Nephron progenitor cell (in vitro differentiated cells): ENCODE data around the gene GSTM2.

Source experiments
- DNase-seq: peaks from one replicate; pipeline ENCODE4 v3.0.0; 2021
- H3K27ac Mint-ChIP-seq: 2 replicates; pipeline ENCODE4 v1.8.0; 2021; ENCODE audit warnings: mild to moderate bottlenecking, moderate library complexity, mixed read lengths
- H3K27me3 Mint-ChIP-seq: 2 replicates; pipeline ENCODE4 v1.8.0; 2021; ENCODE audit warnings: mild to moderate bottlenecking, low read depth, mixed read lengths; ENCODE audit not compliant: poor library complexity
- H3K36me3 Mint-ChIP-seq: 2 replicates; pipeline ENCODE4 v1.8.0; 2021; ENCODE audit warnings: low read depth, mixed read lengths
- H3K4me1 Mint-ChIP-seq: 2 replicates; pipeline ENCODE4 v1.8.0; 2021; ENCODE audit warnings: mixed read lengths
- H3K4me3 Mint-ChIP-seq: 2 replicates; pipeline ENCODE4 v1.8.0; 2021; ENCODE audit warnings: mild to moderate bottlenecking, moderate library complexity, mixed read lengths
- H3K9me3 Mint-ChIP-seq: 2 replicates; pipeline ENCODE4 v1.8.0; 2021; ENCODE audit warnings: mild to moderate bottlenecking, moderate library complexity, mixed read lengths
- CTCF ChIP-seq: fragments of 200-600 bp; sonication (generic); IDR thresholded peaks from 2 replicates; pipeline ENCODE4 v1.5.0; 2021; ENCODE audit warnings: antibody characterized with exemption

GSTM2 gene

GRCh38 chr1:109719337-109719837 lies 51.5 kb downstream of the GSTM2 start:
- no peak for DNase-seq
- no peaks in the 10 kb centered on the region for H3K36me3 Mint-ChIP-seq
- peaks cover 9% of the 10 kb centered on the region for H3K27me3 Mint-ChIP-seq
- no peak overlapping the region for H3K27ac Mint-ChIP-seq
- no peak overlapping the region for H3K4me3 Mint-ChIP-seq
- no peak for TF ChIP-seq CTCF
- no peaks in the 10 kb centered on the region for H3K9me3 Mint-ChIP-seq
- H3K4me1 Mint-ChIP-seq = peaks cover 2% of the 10 kb centered on the region

- no peak overlapping the region for H3K4me3 Mint-ChIP-seq
- H3K27me3 Mint-ChIP-seq = peaks cover 7% of the 10 kb centered on the region
- H3K4me1 Mint-ChIP-seq = no peaks in the 10 kb centered on the region
- no peak overlapping the region for H3K27ac Mint-ChIP-seq
- H3K36me3 Mint-ChIP-seq = no peaks in the 10 kb centered on the region
- H3K9me3 Mint-ChIP-seq = peaks cover 10% of the 10 kb centered on the region
- no peak for TF ChIP-seq CTCF
- DNase-seq = no peak
Measured at GRCh38 chr1:109721042-109721441, 53.2 kb downstream of the GSTM2 start.

GRCh38 chr1:109721971-109722370 lies 54.1 kb downstream of the GSTM2 start:
- Mint-ChIP-seq H3K9me3 (peaks cover 18% of the 10 kb centered on the region), H3K27ac (no peak overlapping the region), H3K4me3 (no peak overlapping the region), H3K4me1 (peaks cover 3% of the 10 kb centered on the region), H3K36me3 (peaks cover under 1% of the 10 kb centered on the region), H3K27me3 (peaks cover 7% of the 10 kb centered on the region)
- no peak for DNase-seq
- no peak for TF ChIP-seq CTCF

GRCh38 chr1:109722908-109723691 lies 55.2 kb downstream of the GSTM2 start:
- no peak for TF ChIP-seq CTCF
- Mint-ChIP-seq H3K9me3 (peaks cover 23% of the 10 kb centered on the region), H3K4me1 (peaks cover 6% of the 10 kb centered on the region), H3K36me3 (peaks cover 4% of the 10 kb centered on the region), H3K27ac (no peak overlapping the region), H3K4me3 (no peak overlapping the region), H3K27me3 (peaks cover 5% of the 10 kb centered on the region)
- no peak for DNase-seq
